Gastroesophageal sphincter (tissue), 3 donors: ENCODE results near the gene ARSI.

ENCODE experiments used
- POLR2AphosphoS5 ChIP-seq: sonication (generic); formaldehyde crosslinking; IDR thresholded peaks from one replicate; pipeline ENCODE4 v1.6.1; 2017; ENCODE audit warnings: antibody characterized with exemption
- TF ChIP-seq, protein P1 (sequence below), 4 experiments: fragments of 200-600 bp in 2 of 4; fragments of 450-650 bp in 2 of 4; sonication (generic) in 1 of 4; IDR thresholded peaks; one replicate each; pipeline ENCODE4 v1.5.1; 2017 to 2019; ENCODE audit warnings: antibody characterized with exemption in 4 of 4, mild to moderate bottlenecking in 2 of 4, moderate library complexity in 2 of 4

GRCh38 chr5:150249744-150250143, 53.0 kb downstream of the ARSI start:
- TF ChIP-seq, protein P1, sequence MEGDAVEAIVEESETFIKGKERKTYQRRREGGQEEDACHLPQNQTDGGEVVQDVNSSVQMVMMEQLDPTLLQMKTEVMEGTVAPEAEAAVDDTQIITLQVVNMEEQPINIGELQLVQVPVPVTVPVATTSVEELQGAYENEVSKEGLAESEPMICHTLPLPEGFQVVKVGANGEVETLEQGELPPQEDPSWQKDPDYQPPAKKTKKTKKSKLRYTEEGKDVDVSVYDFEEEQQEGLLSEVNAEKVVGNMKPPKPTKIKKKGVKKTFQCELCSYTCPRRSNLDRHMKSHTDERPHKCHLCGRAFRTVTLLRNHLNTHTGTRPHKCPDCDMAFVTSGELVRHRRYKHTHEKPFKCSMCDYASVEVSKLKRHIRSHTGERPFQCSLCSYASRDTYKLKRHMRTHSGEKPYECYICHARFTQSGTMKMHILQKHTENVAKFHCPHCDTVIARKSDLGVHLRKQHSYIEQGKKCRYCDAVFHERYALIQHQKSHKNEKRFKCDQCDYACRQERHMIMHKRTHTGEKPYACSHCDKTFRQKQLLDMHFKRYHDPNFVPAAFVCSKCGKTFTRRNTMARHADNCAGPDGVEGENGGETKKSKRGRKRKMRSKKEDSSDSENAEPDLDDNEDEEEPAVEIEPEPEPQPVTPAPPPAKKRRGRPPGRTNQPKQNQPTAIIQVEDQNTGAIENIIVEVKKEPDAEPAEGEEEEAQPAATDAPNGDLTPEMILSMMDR (IDR thresholded peaks at IDR 0.05): no peak
- no peak for TF ChIP-seq POLR2AphosphoS5
